ENCODE measurements around the gene USP3.

- TF ChIP-seq, protein P1, sequence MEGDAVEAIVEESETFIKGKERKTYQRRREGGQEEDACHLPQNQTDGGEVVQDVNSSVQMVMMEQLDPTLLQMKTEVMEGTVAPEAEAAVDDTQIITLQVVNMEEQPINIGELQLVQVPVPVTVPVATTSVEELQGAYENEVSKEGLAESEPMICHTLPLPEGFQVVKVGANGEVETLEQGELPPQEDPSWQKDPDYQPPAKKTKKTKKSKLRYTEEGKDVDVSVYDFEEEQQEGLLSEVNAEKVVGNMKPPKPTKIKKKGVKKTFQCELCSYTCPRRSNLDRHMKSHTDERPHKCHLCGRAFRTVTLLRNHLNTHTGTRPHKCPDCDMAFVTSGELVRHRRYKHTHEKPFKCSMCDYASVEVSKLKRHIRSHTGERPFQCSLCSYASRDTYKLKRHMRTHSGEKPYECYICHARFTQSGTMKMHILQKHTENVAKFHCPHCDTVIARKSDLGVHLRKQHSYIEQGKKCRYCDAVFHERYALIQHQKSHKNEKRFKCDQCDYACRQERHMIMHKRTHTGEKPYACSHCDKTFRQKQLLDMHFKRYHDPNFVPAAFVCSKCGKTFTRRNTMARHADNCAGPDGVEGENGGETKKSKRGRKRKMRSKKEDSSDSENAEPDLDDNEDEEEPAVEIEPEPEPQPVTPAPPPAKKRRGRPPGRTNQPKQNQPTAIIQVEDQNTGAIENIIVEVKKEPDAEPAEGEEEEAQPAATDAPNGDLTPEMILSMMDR (IDR thresholded peaks at IDR 0.05): no peak
- no peak for TF ChIP-seq POLR2A (IDR thresholded peaks at IDR 0.05)
Observed at GRCh38 chr15:63463793-63464192, 40.6 kb upstream of the USP3 start.

Data from testis (tissue), 2 donors.